SK-N-SH (cell line): ENCODE results near the gene ABCB6.

Experiments used
- CTCF ChIP-seq: fragments of 200-600 bp; sonication (generic); IDR thresholded peaks from 2 replicates; pipeline ENCODE4 v1.6.1; 2017; ENCODE audit warnings: antibody characterized with exemption, mild to moderate bottlenecking, moderate library complexity
- EP300 ChIP-seq, 2 experiments: IDR thresholded peaks; 2 replicates each; pipeline versions ENCODE4 v1.4.0 to v1.6.1; 2012; ENCODE audit warnings: borderline replicate concordance in 1 of 2, low read depth in 1 of 2, low read length in 1 of 2
- FOSL2 ChIP-seq: IDR thresholded peaks from 2 replicates; pipeline ENCODE4 v1.4.0; 2012; ENCODE audit warnings: low read depth, mild to moderate bottlenecking, moderate library complexity, borderline replicate concordance
- JUND ChIP-seq: IDR thresholded peaks from 2 replicates; pipeline ENCODE4 v1.4.0; 2012
- MAX ChIP-seq: IDR thresholded peaks from 2 replicates; pipeline ENCODE4 v1.4.0; 2012; ENCODE audit warnings: low read depth
- MEF2A ChIP-seq: IDR thresholded peaks from 2 replicates; pipeline ENCODE4 v1.4.0; 2012; ENCODE audit warnings: low read depth, borderline replicate concordance
- MXI1 ChIP-seq: IDR thresholded peaks from 2 replicates; pipeline ENCODE4 v1.6.1; 2012; ENCODE audit warnings: mild to moderate bottlenecking, low read depth, low read length, improper control_type of control experiment
- POLR2AphosphoS5 ChIP-seq: IDR thresholded peaks from 2 replicates; pipeline ENCODE4 v1.6.1; 2012; ENCODE audit warnings: low read depth, low read length
- RAD21 ChIP-seq: IDR thresholded peaks from 2 replicates; pipeline ENCODE4 v1.6.1; 2012; ENCODE audit warnings: mild to moderate bottlenecking, low read length
- REST ChIP-seq: IDR thresholded peaks from 2 replicates; pipeline ENCODE4 v1.6.1; 2012; ENCODE audit warnings: mild to moderate bottlenecking, low read depth, low read length, moderate library complexity
- RXRA ChIP-seq: IDR thresholded peaks from 2 replicates; pipeline ENCODE4 v1.4.0; 2012; ENCODE audit warnings: low read depth, mild to moderate bottlenecking, borderline replicate concordance
- SIN3A ChIP-seq: IDR thresholded peaks from 2 replicates; pipeline ENCODE4 v1.6.1; 2012; ENCODE audit warnings: low read depth, mild to moderate bottlenecking, low read length, moderate library complexity, borderline replicate concordance
- TEAD4 ChIP-seq: IDR thresholded peaks from 2 replicates; pipeline ENCODE4 v1.4.0; 2012; ENCODE audit warnings: mild to moderate bottlenecking, borderline replicate concordance; ENCODE audit not compliant: insufficient read depth
- USF2 ChIP-seq: fragments of 150-350 bp; IDR thresholded peaks from 2 replicates; pipeline ENCODE4 v1.6.1; 2017; ENCODE audit warnings: antibody characterized with exemption, low read length, low read depth, borderline replicate concordance

- TF ChIP-seq RXRA (no peak), EP300 (IDR thresholded peaks at IDR 0.05; ENCODE audit: borderline replicate concordance in 1 of 2, low read depth in 1 of 2, low read length in 1 of 2) (no peak), MXI1 (no peak), CTCF (no peak), POLR2AphosphoS5 (no peak), TEAD4 (no peak), REST (no peak), JUND (no peak), SIN3A (no peak), MAX (peak; percentile 84), USF2 (no peak), FOSL2 (no peak), RAD21 (no peak), MEF2A (no peak)
Observed at GRCh38 chr2:219252900-219253752, 34.4 kb upstream of the ABCB6 start, which contains the start of gene TUBA4B.
